Measurements from ENCODE around the gene LRP1. TPM values are rescaled to one million over a fixed set of nuclear protein-coding genes. Genes with fewer than 3 reads are reported as not detected.

Gene LRP1
- total and polyA plus RNA-seq, 2 experiments from 2014 or later, result 28.5 to 77.5 TPM

GRCh38 chr12:57133013-57133569 lies 4.8 kb downstream of the LRP1 start:
- Histone ChIP-seq H3K36me3 (no peaks in the 10 kb centered on the region), H3K4me1 (ENCODE audit: low read depth) (peaks cover 49% of the 10 kb centered on the region), H3K4me3 (no peak overlapping the region), H3K27me3 (no peaks in the 10 kb centered on the region), H3K27ac (peak overlapping the region; percentile 69), H3K9me3 (ENCODE audit: low read depth) (no peaks in the 10 kb centered on the region)
- peak; percentile 3 for TF ChIP-seq CTCF (IDR thresholded peaks at IDR 0.05; ENCODE audit: low read depth, low read length)
- DNase-seq (ENCODE audit: low read depth in 1 of 2, low spot score in 1 of 2), result peak in 1 of 2 donors; percentile 68

- TF ChIP-seq CTCF (IDR thresholded peaks at IDR 0.05; ENCODE audit: low read depth, low read length), result no peak
- Histone ChIP-seq H3K27ac (peak overlapping the region; percentile 69), H3K36me3 (no peaks in the 10 kb centered on the region), H3K27me3 (no peaks in the 10 kb centered on the region), H3K4me1 (ENCODE audit: low read depth) (peaks cover 49% of the 10 kb centered on the region), H3K4me3 (no peak overlapping the region), H3K9me3 (ENCODE audit: low read depth) (no peaks in the 10 kb centered on the region)
- DNase-seq (ENCODE audit: low read depth in 1 of 2, low spot score in 1 of 2), result peak in 1 of 2 donors; percentile 22
These were observed 5.6 kb downstream of the LRP1 start for GRCh38 chr12:57133916-57134315.

- peak overlapping the region; percentile 52 for H3K27ac ChIP-seq
- H3K36me3 ChIP-seq, result peaks cover 6% of the 10 kb centered on the region
- no peaks in the 10 kb centered on the region for H3K27me3 ChIP-seq
- H3K4me3 ChIP-seq, result no peak overlapping the region
- DNase-seq (ENCODE audit: low read depth in 1 of 2, low spot score in 1 of 2), result no peak
- H3K4me1 ChIP-seq (ENCODE audit: low read depth), result peaks cover 45% of the 10 kb centered on the region
- no peak for TF ChIP-seq CTCF (IDR thresholded peaks at IDR 0.05; ENCODE audit: low read depth, low read length)
- H3K9me3 ChIP-seq (ENCODE audit: low read depth), result no peaks in the 10 kb centered on the region
These were observed 6.7 kb downstream of the LRP1 start for GRCh38 chr12:57134949-57135348.

- no peaks in the 10 kb centered on the region for H3K27me3 ChIP-seq
- TF ChIP-seq CTCF (IDR thresholded peaks at IDR 0.05; ENCODE audit: low read depth, low read length), result no peak
- peaks cover 10% of the 10 kb centered on the region for H3K36me3 ChIP-seq
- peaks cover 39% of the 10 kb centered on the region for H3K4me1 ChIP-seq (ENCODE audit: low read depth)
- peak overlapping the region; percentile 52 for H3K27ac ChIP-seq
- peak in 1 of 2 donors; percentile 91 for DNase-seq (ENCODE audit: low read depth in 1 of 2, low spot score in 1 of 2)
- no peaks in the 10 kb centered on the region for H3K9me3 ChIP-seq (ENCODE audit: low read depth)
- H3K4me3 ChIP-seq, result no peak overlapping the region
These were observed 7.4 kb downstream of the LRP1 start for GRCh38 chr12:57135527-57136326.

DNA sequence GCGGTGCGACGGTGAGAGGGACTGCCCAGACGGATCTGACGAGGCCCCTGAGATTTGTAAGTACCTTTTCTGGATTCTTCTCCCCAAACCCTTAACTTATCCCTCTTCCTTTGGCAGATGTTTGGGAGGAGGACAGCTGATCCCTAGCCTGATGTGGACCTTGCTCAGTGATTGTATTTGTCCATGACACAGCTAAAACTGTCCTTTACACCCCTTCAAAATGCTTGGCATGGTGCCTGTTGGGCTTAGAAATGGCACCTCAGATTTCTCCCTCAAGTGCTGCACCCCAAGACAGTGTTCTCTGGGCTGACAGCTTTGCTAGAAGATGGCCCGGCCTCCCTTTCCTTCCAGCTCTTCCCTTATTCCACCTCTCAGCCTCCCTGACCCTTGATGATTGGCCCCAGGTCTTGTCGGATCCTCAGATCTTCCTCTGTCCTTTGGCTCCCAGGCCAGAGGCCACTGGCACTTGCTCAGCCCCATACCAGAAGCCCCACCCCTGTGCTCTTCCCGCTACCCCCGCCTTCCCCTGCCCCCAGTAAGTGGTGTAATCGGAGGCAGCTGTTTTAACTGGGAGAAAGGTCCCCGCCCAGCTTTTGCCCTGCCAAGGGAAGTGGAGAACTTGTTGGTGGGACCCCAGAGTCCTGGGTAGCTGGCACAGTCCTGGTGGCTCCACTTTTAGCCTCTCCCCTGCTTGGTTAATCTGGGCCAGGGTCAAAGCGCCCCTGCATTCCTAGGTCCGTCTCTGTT lies 10.4 kb downstream of the LRP1 start:
- no peak overlapping the region for H3K4me3 ChIP-seq
- H3K9me3 ChIP-seq (ENCODE audit: low read depth), result no peaks in the 10 kb centered on the region
- TF ChIP-seq CTCF (IDR thresholded peaks at IDR 0.05; ENCODE audit: low read depth, low read length), result no peak
- DNase-seq (ENCODE audit: low read depth in 1 of 2, low spot score in 1 of 2), result peak in 1 of 2 donors; percentile 74
- peaks cover 21% of the 10 kb centered on the region for H3K4me1 ChIP-seq (ENCODE audit: low read depth)
- H3K36me3 ChIP-seq, result peaks cover 19% of the 10 kb centered on the region
- H3K27me3 ChIP-seq, result no peaks in the 10 kb centered on the region
- no peak overlapping the region for H3K27ac ChIP-seq

Measured in cardiac muscle cell (in vitro differentiated cells and primary cell).